C4-2B (cell line): Measurements from ENCODE around the gene C10orf143.

Experiments used
- ZFX ChIP-seq: fragments of 450-650 bp; IDR thresholded peaks from 2 replicates; pipeline ENCODE4 v1.6.1; 2017
- TF ChIP-seq, protein P1 (sequence below): fragments of 450-650 bp; conservative IDR thresholded peaks from 2 replicates; pipeline ENCODE4 v1.5.1; 2017; ENCODE audit warnings: mild to moderate bottlenecking

DNA sequence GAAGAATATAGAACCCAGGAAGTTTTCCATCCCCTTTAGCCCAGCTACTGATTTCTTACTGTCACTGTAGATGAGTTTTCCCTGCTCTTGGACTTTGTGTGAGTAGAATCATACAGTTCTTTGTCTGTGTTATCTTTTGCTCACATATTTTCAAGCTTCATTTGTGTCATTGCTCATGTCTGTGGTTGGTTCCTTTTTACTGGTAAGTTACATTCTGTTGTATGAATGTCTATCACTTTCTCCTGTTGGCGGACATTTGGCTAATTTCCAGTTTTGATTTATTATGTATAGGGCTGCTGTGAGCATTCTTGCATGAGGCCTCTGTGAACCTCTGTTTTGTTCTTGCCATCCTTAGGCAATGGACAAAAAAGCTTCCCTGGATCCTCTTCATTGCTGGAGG is 30.8 kb upstream of the C10orf143 start:
- TF ChIP-seq, protein P1, sequence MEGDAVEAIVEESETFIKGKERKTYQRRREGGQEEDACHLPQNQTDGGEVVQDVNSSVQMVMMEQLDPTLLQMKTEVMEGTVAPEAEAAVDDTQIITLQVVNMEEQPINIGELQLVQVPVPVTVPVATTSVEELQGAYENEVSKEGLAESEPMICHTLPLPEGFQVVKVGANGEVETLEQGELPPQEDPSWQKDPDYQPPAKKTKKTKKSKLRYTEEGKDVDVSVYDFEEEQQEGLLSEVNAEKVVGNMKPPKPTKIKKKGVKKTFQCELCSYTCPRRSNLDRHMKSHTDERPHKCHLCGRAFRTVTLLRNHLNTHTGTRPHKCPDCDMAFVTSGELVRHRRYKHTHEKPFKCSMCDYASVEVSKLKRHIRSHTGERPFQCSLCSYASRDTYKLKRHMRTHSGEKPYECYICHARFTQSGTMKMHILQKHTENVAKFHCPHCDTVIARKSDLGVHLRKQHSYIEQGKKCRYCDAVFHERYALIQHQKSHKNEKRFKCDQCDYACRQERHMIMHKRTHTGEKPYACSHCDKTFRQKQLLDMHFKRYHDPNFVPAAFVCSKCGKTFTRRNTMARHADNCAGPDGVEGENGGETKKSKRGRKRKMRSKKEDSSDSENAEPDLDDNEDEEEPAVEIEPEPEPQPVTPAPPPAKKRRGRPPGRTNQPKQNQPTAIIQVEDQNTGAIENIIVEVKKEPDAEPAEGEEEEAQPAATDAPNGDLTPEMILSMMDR = no peak
- no peak for TF ChIP-seq ZFX
